Keratinocyte (primary cell): Measurements from ENCODE around the gene ZHX3. TPM values are rescaled to one million over a fixed set of nuclear protein-coding genes. Genes with fewer than 3 reads are reported as not detected.

Experiments used
- DNase-seq: peaks from one replicate; pipeline ENCODE4 v3.0.0-alpha.2; 2011; ENCODE audit warnings: low read depth, missing footprints, low spot score
- FAIRE-seq: peaks from 2 replicates; lab custom pipeline; 2011; peaks lifted over from hg19 to GRCh38; lab: Jason Lieb, UNC
- H2AFZ ChIP-seq: 2 replicates; pipeline ENCODE4 v1.6.0; 2012; ENCODE audit warnings: low read length, control low read depth, inconsistent platforms; ENCODE audit not compliant: control insufficient read depth
- H3K27ac ChIP-seq: 2 replicates; pipeline ENCODE4 v1.5.1; 2011; ENCODE audit warnings: low read length; ENCODE audit not compliant: control insufficient read depth, insufficient read depth
- H3K27me3 ChIP-seq: 3 replicates; pipeline ENCODE4 v1.6.0; 2011; ENCODE audit warnings: low read length; ENCODE audit not compliant: control insufficient read depth, insufficient read depth; ENCODE audit errors: extremely low read depth
- H3K36me3 ChIP-seq, 2 experiments: 2 replicates in 1 of 2; 3 replicates in 1 of 2; pipeline ENCODE4 v1.5.1; 2011; ENCODE audit warnings: low read length in 2 of 2, mild to moderate bottlenecking in 1 of 2; ENCODE audit not compliant: control insufficient read depth in 2 of 2, insufficient read depth in 2 of 2; ENCODE audit errors: extremely low read depth in 1 of 2
- H3K4me1 ChIP-seq: 3 replicates; pipeline ENCODE4 v1.5.1; 2011; ENCODE audit warnings: low read length; ENCODE audit not compliant: control insufficient read depth, insufficient read depth; ENCODE audit errors: extremely low read depth
- H3K4me2 ChIP-seq: 3 replicates; pipeline ENCODE4 v1.6.0; 2011; ENCODE audit warnings: low read depth, low read length; ENCODE audit not compliant: control insufficient read depth, insufficient read depth; ENCODE audit errors: extremely low read depth
- H3K4me3 ChIP-seq, 3 experiments: fragments of 200-600 bp in 1 of 3; sonication (generic) in 1 of 3; 2 replicates in 2 of 3; 3 replicates in 1 of 3; pipeline ENCODE4 v1.5.1; 2011 to 2016; ENCODE audit warnings: low read length in 3 of 3, mild to moderate bottlenecking in 3 of 3, control low read depth in 2 of 3, inconsistent platforms in 1 of 3, low read depth in 1 of 3, mixed read lengths in 1 of 3, mixed run types in 1 of 3, moderate library complexity in 1 of 3; ENCODE audit not compliant: control insufficient read depth in 2 of 3, insufficient read depth in 2 of 3; ENCODE audit errors: extremely low read depth in 1 of 3
- H3K79me2 ChIP-seq: 2 replicates; pipeline ENCODE4 v1.6.0; 2012; ENCODE audit warnings: low read length; ENCODE audit not compliant: control insufficient read depth, insufficient read depth
- H3K9ac ChIP-seq: 3 replicates; pipeline ENCODE4 v1.6.0; 2011; ENCODE audit warnings: low read length; ENCODE audit not compliant: control insufficient read depth, insufficient read depth; ENCODE audit errors: extremely low read depth
- H3K9me1 ChIP-seq: 3 replicates; pipeline ENCODE4 v1.6.0; 2011; ENCODE audit warnings: low read length; ENCODE audit not compliant: control insufficient read depth, insufficient read depth; ENCODE audit errors: extremely low read depth
- H3K9me3 ChIP-seq: 2 replicates; pipeline ENCODE4 v1.5.1; 2012; ENCODE audit warnings: low read depth, low read length; ENCODE audit not compliant: control insufficient read depth
- H4K20me1 ChIP-seq: 3 replicates; pipeline ENCODE4 v1.6.0; 2011; ENCODE audit warnings: low read length; ENCODE audit not compliant: control insufficient read depth, insufficient read depth; ENCODE audit errors: extremely low read depth
- EZH2 ChIP-seq: IDR thresholded peaks from one replicate; pipeline ENCODE4 v1.6.1; 2012; ENCODE audit warnings: inconsistent platforms, mild to moderate bottlenecking, low read length, moderate library complexity
- dilution Hi-C: fragments of 300-500 bp; cut with MboI; formaldehyde crosslinking; loops from one replicate; pipeline ENCODE4 v1.7.0; 2020; ENCODE audit warnings: low sequenced_read_pairs; ENCODE audit not compliant: extremely low pct_ligation_motif_present
- polyA plus RNA-seq, 5 experiments: library from polyadenylated mRNA; depleted of rRNA in 3 of 5; stranded (reverse) in 3 of 5; stranded (forward) in 1 of 5; unstranded in 1 of 5; fragments of >200 nt; gene quantifications; 1 replicate in 1 of 5; 2 replicates in 3 of 5; 3 replicates in 1 of 5; pipeline versions ENCODE4 v1.2.1 to v1.2.3, GENCODE V29; 2011 to 2012; ENCODE audit warnings: missing spikeins in 2 of 5, low read depth in 1 of 5, low replicate concordance in 1 of 5
- TF ChIP-seq, protein P1 (sequence below), 3 experiments: IDR thresholded peaks in 1 of 3; conservative IDR thresholded peaks in 1 of 3; optimal IDR thresholded peaks in 1 of 3; 2 replicates in 2 of 3; 3 replicates in 1 of 3; pipeline versions ENCODE3 to v1.5.1; 2011; ENCODE audit warnings: low read length in 3 of 3, mild to moderate bottlenecking in 3 of 3, moderate library complexity in 2 of 3, control low read depth in 1 of 3, inconsistent platforms in 1 of 3; ENCODE audit not compliant: insufficient read depth in 2 of 3; ENCODE audit errors: extremely low read depth in 1 of 3

The ZHX3 gene
- polyA plus RNA-seq, 1 donor (not counting 4 experiments of a cell fraction or from before 2014, with no cell fraction given): 16.5 TPM

DNA sequence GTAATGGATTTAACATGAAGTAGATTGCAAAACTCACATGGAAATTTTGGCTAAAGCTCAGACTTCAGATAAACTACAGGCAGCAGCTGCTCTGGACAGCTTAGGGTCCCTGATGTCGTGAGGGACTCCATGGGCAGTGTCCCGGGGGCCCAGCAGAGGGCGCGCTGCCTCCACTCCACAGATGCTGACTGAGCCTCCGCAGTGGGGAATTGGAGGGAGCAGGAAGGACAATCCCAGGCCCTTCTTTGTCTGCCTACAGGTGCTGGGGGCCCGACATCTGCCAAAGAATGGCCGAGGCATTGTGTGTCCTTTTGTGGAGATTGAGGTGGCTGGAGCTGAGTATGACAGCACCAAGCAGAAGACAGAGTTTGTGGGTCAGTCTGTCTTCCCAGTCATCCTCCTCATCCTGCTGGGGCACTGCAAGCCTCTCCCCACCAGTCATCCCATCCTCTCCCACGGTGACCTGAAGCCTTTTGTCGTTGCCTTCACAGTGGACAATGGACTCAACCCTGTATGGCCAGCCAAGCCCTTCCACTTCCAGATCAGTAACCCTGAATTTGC lies 144.3 kb downstream of the ZHX3 start:
- Histone ChIP-seq H3K79me2 (no peaks in the 10 kb centered on the region), H3K9me1 (peaks cover 5% of the 10 kb centered on the region), H3K4me1 (peaks cover 53% of the 10 kb centered on the region), H3K4me3 (no peak overlapping the region), H4K20me1 (no peaks in the 10 kb centered on the region), H2AFZ (no peak overlapping the region), H3K9ac (no peak overlapping the region), H3K9me3 (no peaks in the 10 kb centered on the region), H3K27me3 (no peaks in the 10 kb centered on the region), H3K27ac (no peak overlapping the region), H3K36me3 (peaks cover 32 to 51% of the 10 kb centered on the region in 2 experiments), H3K4me2 (no peak overlapping the region)
- TF ChIP-seq, protein P1, sequence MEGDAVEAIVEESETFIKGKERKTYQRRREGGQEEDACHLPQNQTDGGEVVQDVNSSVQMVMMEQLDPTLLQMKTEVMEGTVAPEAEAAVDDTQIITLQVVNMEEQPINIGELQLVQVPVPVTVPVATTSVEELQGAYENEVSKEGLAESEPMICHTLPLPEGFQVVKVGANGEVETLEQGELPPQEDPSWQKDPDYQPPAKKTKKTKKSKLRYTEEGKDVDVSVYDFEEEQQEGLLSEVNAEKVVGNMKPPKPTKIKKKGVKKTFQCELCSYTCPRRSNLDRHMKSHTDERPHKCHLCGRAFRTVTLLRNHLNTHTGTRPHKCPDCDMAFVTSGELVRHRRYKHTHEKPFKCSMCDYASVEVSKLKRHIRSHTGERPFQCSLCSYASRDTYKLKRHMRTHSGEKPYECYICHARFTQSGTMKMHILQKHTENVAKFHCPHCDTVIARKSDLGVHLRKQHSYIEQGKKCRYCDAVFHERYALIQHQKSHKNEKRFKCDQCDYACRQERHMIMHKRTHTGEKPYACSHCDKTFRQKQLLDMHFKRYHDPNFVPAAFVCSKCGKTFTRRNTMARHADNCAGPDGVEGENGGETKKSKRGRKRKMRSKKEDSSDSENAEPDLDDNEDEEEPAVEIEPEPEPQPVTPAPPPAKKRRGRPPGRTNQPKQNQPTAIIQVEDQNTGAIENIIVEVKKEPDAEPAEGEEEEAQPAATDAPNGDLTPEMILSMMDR (optimal IDR thresholded peaks at IDR 0.05 in 1 of 3, IDR thresholded peaks at IDR 0.05 in 1 of 3, conservative IDR thresholded peaks at IDR 0.05 in 1 of 3; ENCODE audit: extremely low read depth in 1 of 3, insufficient read depth in 2 of 3, low read length in 3 of 3): peak; percentile 93 to 97 (median 95)
- TF ChIP-seq EZH2: no peak
- no peak for DNase-seq
- FAIRE-seq: peak; percentile 64
- dilution Hi-C loops: no loop called here

DNA sequence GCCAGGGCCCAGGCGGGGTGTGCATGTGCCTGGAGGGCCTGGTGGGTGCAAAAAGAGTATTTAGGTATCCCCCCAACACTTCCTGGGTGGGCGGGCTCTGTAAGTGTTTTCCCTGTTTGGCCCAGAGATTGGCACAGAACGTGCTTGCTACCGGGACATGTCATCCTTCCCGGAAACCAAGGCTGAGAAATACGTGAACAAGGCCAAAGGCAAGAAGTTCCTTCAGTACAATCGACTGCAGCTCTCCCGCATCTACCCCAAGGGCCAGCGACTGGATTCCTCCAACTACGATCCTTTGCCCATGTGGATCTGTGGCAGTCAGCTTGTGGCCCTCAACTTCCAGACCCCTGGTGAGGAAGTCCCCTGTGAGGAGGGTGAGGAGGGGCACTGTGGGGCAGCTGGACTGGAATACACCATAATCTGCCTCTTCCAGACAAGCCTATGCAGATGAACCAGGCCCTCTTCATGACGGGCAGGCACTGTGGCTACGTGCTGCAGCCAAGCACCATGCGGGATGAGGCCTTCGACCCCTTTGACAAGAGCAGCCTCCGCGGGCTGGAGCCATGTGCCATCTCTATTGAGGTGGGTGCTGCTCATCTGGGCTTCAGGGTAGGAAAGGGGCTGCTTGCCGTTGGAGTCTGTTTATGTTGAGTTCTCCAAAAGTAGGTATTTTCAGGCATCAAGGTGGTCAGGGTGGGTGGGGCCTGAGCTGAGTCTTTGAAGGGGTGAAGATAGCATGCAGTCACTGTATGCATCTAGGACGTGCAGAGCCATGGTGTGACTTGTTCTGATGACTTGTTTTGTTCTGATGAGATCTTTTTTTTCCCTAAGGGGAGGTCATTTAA lies 145.0 kb downstream of the ZHX3 start:
- H3K4me2 ChIP-seq: no peak overlapping the region
- H3K27ac ChIP-seq: no peak overlapping the region
- FAIRE-seq (peak; percentile 81), DNase-seq (no peak)
- H3K9me3 ChIP-seq: no peaks in the 10 kb centered on the region
- H3K9me1 ChIP-seq: peaks cover 5% of the 10 kb centered on the region
- no peak overlapping the region for H2AFZ ChIP-seq
- dilution Hi-C loops: no loop called here
- peaks cover 33 to 51% of the 10 kb centered on the region in 2 experiments for H3K36me3 ChIP-seq
- no peaks in the 10 kb centered on the region for H3K79me2 ChIP-seq
- H3K9ac ChIP-seq: no peak overlapping the region
- no peak overlapping the region for H3K4me3 ChIP-seq
- TF ChIP-seq, protein P1 (optimal IDR thresholded peaks at IDR 0.05 in 1 of 3, IDR thresholded peaks at IDR 0.05 in 1 of 3, conservative IDR thresholded peaks at IDR 0.05 in 1 of 3; ENCODE audit: extremely low read depth in 1 of 3, insufficient read depth in 2 of 3, low read length in 3 of 3): peak in 1 of 3 experiments; percentile 3
- TF ChIP-seq EZH2: no peak
- H3K27me3 ChIP-seq: no peaks in the 10 kb centered on the region
- peaks cover 46% of the 10 kb centered on the region for H3K4me1 ChIP-seq
- no peaks in the 10 kb centered on the region for H4K20me1 ChIP-seq
